GM12878 (cell line): Measurements from ENCODE around the gene TMEM120B. TPM values are rescaled to one million over a fixed set of nuclear protein-coding genes. Genes with fewer than 3 reads are reported as not detected.
A peak's percentile ranks its signal among the peaks of the same experiment; 100 is the strongest.

Experiments
- ATAC-seq: fragments of 200-7000 bp; cut with Tn5 transposase; 3 replicates; pipeline ENCODE4 v1.9.1; 2020; ENCODE audit warnings: mild to moderate bottlenecking, moderate library complexity
- BruUV-seq: library from RNA; stranded (reverse); fragments of 400-500 nt; replicated peaks from 2 replicates; lab custom pipeline; 2021; lab: Mats Ljungman, UMichigan
- CTCF ChIA-PET: fragments of 300-600 bp; sonication (Branson Sonifier 250); formaldehyde crosslinking; extraction: SDS; loops from one replicate; lab custom pipeline; 2021; ENCODE audit warnings: inconsistent platforms; lab: Yijun Ruan, JAX
- POLR2A ChIA-PET: fragments of 350-600 bp; formaldehyde crosslinking; extraction: SDS; loops from one replicate; lab custom pipeline; 2021; ENCODE audit warnings: inconsistent platforms; lab: Charles Lee
- RAD21 ChIA-PET: fragments of 300-600 bp; sonication (Branson Sonifier 250); formaldehyde crosslinking; loops from one replicate; lab custom pipeline; 2023; ENCODE audit warnings: antibody characterized with exemption; ENCODE audit not compliant: unreplicated experiment; lab: Charles Lee
- SMC1A ChIA-PET: fragments of 300-600 bp; sonication (Branson Sonifier 250); formaldehyde crosslinking; loops from one replicate; lab custom pipeline; 2023; ENCODE audit not compliant: unreplicated experiment, uncharacterized antibody; lab: Charles Lee
- DNase-seq: peaks from one replicate; pipeline ENCODE4 v3.0.0-alpha.2; 2011; ENCODE audit warnings: low read depth, low spot score
- FAIRE-seq: peaks from 3 replicates; lab custom pipeline; 2011; peaks lifted over from hg19 to GRCh38; lab: Jason Lieb, UNC
- H2AFZ ChIP-seq: 2 replicates; pipeline ENCODE4 v1.6.0; 2011; ENCODE audit warnings: low read depth, low read length, control low read depth; ENCODE audit not compliant: control insufficient read depth
- H3K27ac ChIP-seq: 2 replicates; pipeline ENCODE4 v1.5.1; 2011; ENCODE audit warnings: control low read depth; ENCODE audit not compliant: control insufficient read depth, insufficient read depth
- H3K27me3 ChIP-seq, 2 experiments: replicated peaks in 1 of 2; 2 replicates each; pipeline versions ENCODE4 v1.6.0 to v1.6.1; 2011; ENCODE audit warnings: low read length in 1 of 2; ENCODE audit not compliant: control insufficient read depth in 2 of 2, insufficient read depth in 2 of 2
- H3K36me3 ChIP-seq, 2 experiments: 2 replicates each; pipeline ENCODE4 v1.5.1; 2011; ENCODE audit warnings: low read length in 1 of 2; ENCODE audit not compliant: control insufficient read depth in 2 of 2, insufficient read depth in 2 of 2
- H3K4me1 ChIP-seq: 2 replicates; pipeline ENCODE4 v1.6.1; 2011; ENCODE audit warnings: mild to moderate bottlenecking, low read length, moderate library complexity, mixed read lengths; ENCODE audit not compliant: control insufficient read depth, insufficient read depth
- H3K4me2 ChIP-seq: 2 replicates; pipeline ENCODE4 v1.6.0; 2011; ENCODE audit warnings: control low read depth; ENCODE audit not compliant: control insufficient read depth, insufficient read depth
- H3K4me3 ChIP-seq: fragments of 200-600 bp; sonication (generic); 2 replicates; pipeline ENCODE4 v1.5.1; 2016
- H3K79me2 ChIP-seq: 2 replicates; pipeline ENCODE4 v1.6.0; 2011; ENCODE audit warnings: low read length; ENCODE audit not compliant: control insufficient read depth, insufficient read depth
- H3K9ac ChIP-seq: 2 replicates; pipeline ENCODE4 v1.8.0; 2011; ENCODE audit warnings: low read length, control low read depth, mixed read lengths; ENCODE audit not compliant: control insufficient read depth, insufficient read depth
- H3K9me3 ChIP-seq: replicated peaks from 3 replicates; pipeline ENCODE4 v1.5.1; 2011; ENCODE audit warnings: mild to moderate bottlenecking, low read length; ENCODE audit not compliant: control insufficient read depth, insufficient read depth
- H4K20me1 ChIP-seq: 2 replicates; pipeline ENCODE4 v1.6.0; 2011; ENCODE audit not compliant: control insufficient read depth, insufficient read depth
- BACH1 ChIP-seq: fragments of 450-650 bp; IDR thresholded peaks from 2 replicates; pipeline ENCODE4 v1.6.1; 2017; ENCODE audit warnings: mild to moderate bottlenecking, borderline replicate concordance
- EED ChIP-seq: sonication (generic); IDR thresholded peaks from 2 replicates; pipeline ENCODE4 v1.6.1; 2016; ENCODE audit warnings: antibody characterized with exemption, low read depth
- ESRRA ChIP-seq: IDR thresholded peaks from 2 replicates; pipeline ENCODE4 v1.6.1; 2012; ENCODE audit warnings: mild to moderate bottlenecking, low read length, improper control_type of control experiment
- EZH2 ChIP-seq: IDR thresholded peaks from 2 replicates; pipeline ENCODE4 v1.6.1; 2012; ENCODE audit warnings: low read depth, mild to moderate bottlenecking, control low read depth, inconsistent platforms, low read length, borderline replicate concordance; ENCODE audit not compliant: control insufficient read depth
- GABPA ChIP-seq: IDR thresholded peaks from 2 replicates; pipeline ENCODE4 v1.6.1; 2014; ENCODE audit warnings: antibody characterized with exemption, low read depth, mild to moderate bottlenecking, inconsistent platforms
- HDGF ChIP-seq: fragments of 450-650 bp; IDR thresholded peaks from 2 replicates; pipeline ENCODE4 v1.6.1; 2016; ENCODE audit warnings: antibody characterized with exemption
- IKZF1 ChIP-seq: fragments of 450-650 bp; conservative IDR thresholded peaks from 2 replicates; pipeline ENCODE4 v1.6.1; 2017; ENCODE audit warnings: antibody characterized with exemption, mild to moderate bottlenecking
- JUNB ChIP-seq: IDR thresholded peaks from 2 replicates; pipeline ENCODE4 v1.6.1; 2016; ENCODE audit warnings: antibody characterized with exemption, mild to moderate bottlenecking
- KLF5 ChIP-seq: fragments of 450-650 bp; IDR thresholded peaks from 2 replicates; pipeline ENCODE4 v1.6.1; 2014; ENCODE audit warnings: mild to moderate bottlenecking; ENCODE audit not compliant: partially characterized antibody
- MEF2A ChIP-seq: IDR thresholded peaks from 2 replicates; pipeline ENCODE4 v1.6.1; 2011; ENCODE audit warnings: low read depth, mild to moderate bottlenecking, low read length, moderate library complexity; ENCODE audit not compliant: insufficient read depth
- NFXL1 ChIP-seq: fragments of 450-650 bp; IDR thresholded peaks from 2 replicates; pipeline ENCODE4 v1.6.1; 2017; ENCODE audit warnings: antibody characterized with exemption, mild to moderate bottlenecking, borderline replicate concordance
- NR2C1 ChIP-seq: fragments of 450-650 bp; IDR thresholded peaks from 2 replicates; pipeline ENCODE4 v1.6.1; 2017; ENCODE audit warnings: antibody characterized with exemption, mild to moderate bottlenecking, moderate library complexity
- POLR2A ChIP-seq: IDR thresholded peaks from 2 replicates; pipeline ENCODE4 v1.6.1; 2011; ENCODE audit warnings: low read depth, mild to moderate bottlenecking, low read length
- POLR2AphosphoS5 ChIP-seq: IDR thresholded peaks from 2 replicates; pipeline ENCODE4 v1.6.1; 2011; ENCODE audit warnings: mild to moderate bottlenecking, low read length, inconsistent platforms
- POU2F2 ChIP-seq: IDR thresholded peaks from 3 replicates; pipeline ENCODE4 v1.6.1; 2011; ENCODE audit warnings: low read depth, mild to moderate bottlenecking, low read length, borderline replicate concordance
- TAF1 ChIP-seq: IDR thresholded peaks from 2 replicates; pipeline ENCODE4 v1.6.1; 2011; ENCODE audit warnings: mild to moderate bottlenecking, low read depth, low read length, borderline replicate concordance
- TCF12 ChIP-seq: IDR thresholded peaks from 2 replicates; pipeline ENCODE4 v1.6.1; 2011; ENCODE audit warnings: low read depth, mild to moderate bottlenecking, low read length
- YBX1 ChIP-seq: fragments of 450-650 bp; IDR thresholded peaks from 2 replicates; pipeline ENCODE4 v1.6.1; 2016; ENCODE audit warnings: antibody characterized with exemption
- ZNF24 ChIP-seq: fragments of 450-650 bp; IDR thresholded peaks from 2 replicates; pipeline ENCODE4 v1.6.1; 2017; ENCODE audit warnings: antibody characterized with exemption, mild to moderate bottlenecking
- WGBS: methylation state at CpG from one replicate; pipeline ENCODE4 v1.1.6; 2016; ENCODE audit warnings: low lambda C conversion rate; ENCODE audit not compliant: insufficient replicate concordance, insufficient coverage; ENCODE audit errors: missing lambda C conversion rate; 5-methylcytosine and 5-hydroxymethylcytosine counted together
- in situ Hi-C: fragments of 300-500 bp; cut with MboI; formaldehyde crosslinking; loops from 9 replicates; pipeline ENCODE4 v1.14.3; 2018; ENCODE audit warnings: mixed read lengths
- intact Hi-C: fragments of 100-400 bp; cut with micrococcal nuclease; formaldehyde crosslinking; loops from one replicate; pipeline ENCODE4 v1.14.2; 2022; ENCODE audit not compliant: unreplicated experiment
- polyA plus RNA-seq, 11 experiments: library from polyadenylated mRNA; depleted of rRNA in 4 of 11; unstranded in 6 of 11; stranded (reverse) in 5 of 11; fragments of >200 nt; fragmentation: Nextera tagmentation in 4 of 11; fragmentation: Illumina TruSeq in 1 of 11; extraction: Ambion mirVana in 4 of 11; extraction: Trizol in 1 of 11; gene quantifications; 1 replicate in 1 of 11; 2 replicates in 10 of 11; pipeline versions ENCODE4 v1.2.1 to v1.2.3, GENCODE V29; 2011 to 2016; ENCODE audit warnings: inconsistent platforms in 2 of 11, missing spikeins in 2 of 11, low read depth in 1 of 11
- total RNA-seq, 4 experiments: library from RNA; depleted of rRNA in 3 of 4; stranded (reverse); fragments of >200 nt in 3 of 4; fragmentation: Illumina TruSeq in 1 of 4; extraction: Trizol in 1 of 4; gene quantifications; 2 replicates each; pipeline versions ENCODE4 v1.2.1 to v1.2.3, GENCODE V29; 2013 to 2021
- TF ChIP-seq, protein P1 (sequence below): fragments of 450-650 bp; IDR thresholded peaks from 2 replicates; pipeline ENCODE4 v1.6.1; 2016; ENCODE audit warnings: mild to moderate bottlenecking, moderate library complexity, borderline replicate concordance

The TMEM120B gene
- total and polyA plus RNA-seq, 10 of the 15 experiments (the other 5 are each of a cell fraction or from before 2014, with no cell fraction given): 4.0 to 26.2 (median 9.2) TPM

DNA sequence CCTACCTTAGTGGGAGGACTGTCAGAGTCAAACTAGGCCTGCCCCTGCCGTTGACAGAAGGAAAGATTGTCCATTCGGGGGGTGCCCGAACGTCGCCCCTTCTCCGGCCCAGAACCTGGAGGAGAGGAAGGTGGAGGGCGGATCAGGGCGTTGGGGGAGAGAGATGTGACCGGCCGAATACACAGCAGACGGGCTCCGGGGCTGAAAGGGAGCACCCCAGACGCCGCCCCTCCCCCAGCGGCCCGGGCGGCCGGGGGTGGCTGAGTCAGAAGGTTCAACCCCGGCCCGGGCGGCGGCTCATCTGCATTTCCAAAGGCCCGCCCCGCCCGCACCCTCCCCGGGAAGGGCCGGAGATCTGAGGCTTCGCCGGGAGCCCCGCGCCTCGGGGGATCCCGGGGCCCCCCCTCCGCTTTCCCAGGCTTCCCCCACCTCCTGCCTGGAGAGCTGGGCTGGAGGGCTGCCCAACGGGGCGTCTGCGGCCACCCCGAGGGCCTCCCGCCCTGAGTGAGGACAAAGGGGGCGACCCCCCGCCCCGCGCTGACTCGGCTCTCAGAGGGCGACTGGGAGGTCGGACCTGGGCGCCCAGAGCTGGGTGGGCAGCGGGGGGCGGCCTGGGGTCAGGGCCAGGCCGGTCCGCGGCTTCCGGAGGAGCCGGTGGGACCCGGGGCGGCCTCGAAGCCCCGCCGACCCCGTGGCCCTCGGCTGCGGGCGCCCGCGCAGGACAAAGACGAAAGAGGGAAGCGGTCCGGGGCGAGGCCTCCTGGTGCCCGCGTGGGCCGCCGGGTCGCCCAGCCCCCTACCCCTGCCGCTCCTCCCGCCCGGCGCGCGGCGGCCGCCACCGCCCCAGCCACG, 87.5 kb downstream of the TMEM120B start:
- Histone ChIP-seq H3K4me2 (peak overlapping the region; percentile 88), H3K9me3 (no peaks in the 10 kb centered on the region), H3K36me3 (peaks cover 10 to 15% of the 10 kb centered on the region in 2 experiments; a peak in 3 of 4 replicates), H2AFZ (peak overlapping the region; percentile 36; the same call in 1 of the 2 replicates), H4K20me1 (no peaks in the 10 kb centered on the region; the same call in 1 of the 2 replicates), H3K4me1 (peaks cover 14% of the 10 kb centered on the region), H3K27me3 (no peaks in the 10 kb centered on the region), H3K27ac (peak overlapping the region; percentile 97), H3K4me3 (peak overlapping the region; percentile 99), H3K79me2 (peaks cover 56% of the 10 kb centered on the region), H3K9ac (peak overlapping the region; percentile 100)
- CTCF ChIA-PET: interaction anchor here (9.7 to 16.2 kb wide), 3 partner anchors 7 to 88 kb away, joined by 90 to 565 read pairs (median 492); partner anchors contain the start of genes PSMD9 and SETD1B
- POLR2A ChIA-PET: interaction anchor here (0.6 to 10.1 kb wide), 5 partner anchors 7 to 261 kb away, joined by 3 to 155 read pairs (median 4); partner anchors contain the start of gene RHOF
- intact Hi-C loops (loop anchor here (5.0 kb wide), 2 partner anchors 263 to 1432 kb away; partner anchors contain the start of genes MPHOSPH9 and MTRFR), in situ Hi-C loops (loop anchor here (5.0 kb wide), 1 partner anchor 87 kb away; the partner anchor contains the start of gene PSMD9)
- RAD21 ChIA-PET: interaction anchor here (11.7 kb wide), 1 partner anchor 7 kb away, joined by 395 read pairs; the partner anchor contains the start of gene SETD1B
- WGBS: 2% methylated on average over 50 of the region's 84 CpGs
- DNase-seq (no peak), FAIRE-seq (no peak), ATAC-seq (peak; percentile 49)
- SMC1A ChIA-PET: interaction anchor here (1.1 kb wide), 1 partner anchor 12 kb away, joined by 3 read pairs; no protein-coding TSS in a partner anchor
- no TSS peak for BruUV-seq
- peak; percentile 17; the same call in 1 of the 2 replicates for TF ChIP-seq EED
- no peak for TF ChIP-seq POLR2AphosphoS5
- peak; percentile 31; the same call in 1 of the 2 replicates for TF ChIP-seq JUNB
- peak; percentile 27 for TF ChIP-seq KLF5
- no peak for TF ChIP-seq YBX1
- TF ChIP-seq IKZF1: peak; percentile 82
- 0 out of 2 replicates have a peak, but pooled peaks have one; percentile 23 for TF ChIP-seq TCF12
- TF ChIP-seq, protein P1, sequence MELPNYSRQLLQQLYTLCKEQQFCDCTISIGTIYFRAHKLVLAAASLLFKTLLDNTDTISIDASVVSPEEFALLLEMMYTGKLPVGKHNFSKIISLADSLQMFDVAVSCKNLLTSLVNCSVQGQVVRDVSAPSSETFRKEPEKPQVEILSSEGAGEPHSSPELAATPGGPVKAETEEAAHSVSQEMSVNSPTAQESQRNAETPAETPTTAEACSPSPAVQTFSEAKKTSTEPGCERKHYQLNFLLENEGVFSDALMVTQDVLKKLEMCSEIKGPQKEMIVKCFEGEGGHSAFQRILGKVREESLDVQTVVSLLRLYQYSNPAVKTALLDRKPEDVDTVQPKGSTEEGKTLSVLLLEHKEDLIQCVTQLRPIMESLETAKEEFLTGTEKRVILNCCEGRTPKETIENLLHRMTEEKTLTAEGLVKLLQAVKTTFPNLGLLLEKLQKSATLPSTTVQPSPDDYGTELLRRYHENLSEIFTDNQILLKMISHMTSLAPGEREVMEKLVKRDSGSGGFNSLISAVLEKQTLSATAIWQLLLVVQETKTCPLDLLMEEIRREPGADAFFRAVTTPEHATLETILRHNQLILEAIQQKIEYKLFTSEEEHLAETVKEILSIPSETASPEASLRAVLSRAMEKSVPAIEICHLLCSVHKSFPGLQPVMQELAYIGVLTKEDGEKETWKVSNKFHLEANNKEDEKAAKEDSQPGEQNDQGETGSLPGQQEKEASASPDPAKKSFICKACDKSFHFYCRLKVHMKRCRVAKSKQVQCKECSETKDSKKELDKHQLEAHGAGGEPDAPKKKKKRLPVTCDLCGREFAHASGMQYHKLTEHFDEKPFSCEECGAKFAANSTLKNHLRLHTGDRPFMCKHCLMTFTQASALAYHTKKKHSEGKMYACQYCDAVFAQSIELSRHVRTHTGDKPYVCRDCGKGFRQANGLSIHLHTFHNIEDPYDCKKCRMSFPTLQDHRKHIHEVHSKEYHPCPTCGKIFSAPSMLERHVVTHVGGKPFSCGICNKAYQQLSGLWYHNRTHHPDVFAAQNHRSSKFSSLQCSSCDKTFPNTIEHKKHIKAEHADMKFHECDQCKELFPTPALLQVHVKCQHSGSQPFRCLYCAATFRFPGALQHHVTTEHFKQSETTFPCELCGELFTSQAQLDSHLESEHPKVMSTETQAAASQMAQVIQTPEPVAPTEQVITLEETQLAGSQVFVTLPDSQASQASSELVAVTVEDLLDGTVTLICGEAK: no peak
- peak; percentile 73; the same call in 1 of the 2 replicates for TF ChIP-seq BACH1
- TF ChIP-seq MEF2A: 0 out of 2 replicates have a peak, but pooled peaks have one; percentile 37
- TF ChIP-seq ESRRA: no peak
- TF ChIP-seq TAF1: peak; percentile 38; the same call in 1 of the 2 replicates
- TF ChIP-seq HDGF: peak; percentile 81; the same call in 1 of the 2 replicates
- no peak for TF ChIP-seq GABPA
- TF ChIP-seq EZH2: no peak
- TF ChIP-seq POU2F2: peak; percentile 51
- peak; percentile 45 for TF ChIP-seq NR2C1
- peak; percentile 26 for TF ChIP-seq POLR2A
- peak; percentile 10; the same call in 1 of the 2 replicates for TF ChIP-seq ZNF24
- peak; percentile 97 for TF ChIP-seq NFXL1
